H9 (cell line): ENCODE results near the gene SSBP1. TPM values are rescaled to one million over a fixed set of nuclear protein-coding genes. Genes with fewer than 3 reads are reported as not detected.

ENCODE experiments used
- DNase-seq: peaks from one replicate; pipeline ENCODE4 v3.0.0-alpha.2; 2017
- H2AFZ ChIP-seq: one replicate; pipeline ENCODE4 v1.6.1; 2013; ENCODE audit warnings: mild to moderate bottlenecking, low read length, control low read depth, moderate library complexity
- H2AK5ac ChIP-seq: 2 replicates; pipeline ENCODE4 v1.6.1; 2013; ENCODE audit warnings: low read length, control low read depth, mixed read lengths; ENCODE audit not compliant: insufficient read length
- H2BK120ac ChIP-seq: one replicate; pipeline ENCODE4 v1.6.1; 2013; ENCODE audit warnings: low read depth, mild to moderate bottlenecking, low read length, control low read depth, inconsistent platforms; ENCODE audit not compliant: poor library complexity, severe bottlenecking
- H2BK12ac ChIP-seq: 2 replicates; pipeline ENCODE4 v1.6.1; 2013; ENCODE audit warnings: low read length, control low read depth, mixed read lengths, low read depth; ENCODE audit not compliant: insufficient read length
- H2BK15ac ChIP-seq: 2 replicates; pipeline ENCODE4 v1.6.1; 2013; ENCODE audit warnings: low read depth, low read length, control low read depth
- H2BK20ac ChIP-seq: one replicate; pipeline ENCODE4 v1.6.1; 2013; ENCODE audit warnings: low read depth, mild to moderate bottlenecking, low read length, control low read depth, inconsistent platforms; ENCODE audit not compliant: poor library complexity, severe bottlenecking
- H2BK5ac ChIP-seq: 2 replicates; pipeline ENCODE4 v1.6.1; 2013; ENCODE audit warnings: low read length, control low read depth, mixed read lengths; ENCODE audit not compliant: insufficient read length
- H3K14ac ChIP-seq: 2 replicates; pipeline ENCODE4 v1.6.1; 2013; ENCODE audit warnings: low read length, control low read depth; ENCODE audit not compliant: insufficient read depth
- H3K18ac ChIP-seq: 2 replicates; pipeline ENCODE4 v1.6.1; 2013; ENCODE audit warnings: low read depth, mild to moderate bottlenecking, mixed read lengths, low read length, control low read depth; ENCODE audit not compliant: insufficient read length
- H3K23ac ChIP-seq: 2 replicates; pipeline ENCODE4 v1.6.1; 2013; ENCODE audit warnings: low read length, control low read depth, mixed read lengths, low read depth; ENCODE audit not compliant: insufficient read length
- H3K23me2 ChIP-seq: 2 replicates; pipeline ENCODE4 v1.6.1; 2013; ENCODE audit warnings: low read depth, mild to moderate bottlenecking, mixed read lengths, low read length, control low read depth; ENCODE audit not compliant: insufficient read length, poor library complexity, severe bottlenecking
- H3K27ac ChIP-seq: 2 replicates; pipeline ENCODE4 v1.5.1; 2013; ENCODE audit warnings: low read length, control low read depth, mixed read lengths, low read depth; ENCODE audit not compliant: insufficient read length
- H3K27me3 ChIP-seq: 2 replicates; pipeline ENCODE4 v1.6.1; 2013; ENCODE audit warnings: low read length, control low read depth, inconsistent platforms; ENCODE audit not compliant: insufficient read depth
- H3K4ac ChIP-seq: 2 replicates; pipeline ENCODE4 v1.6.1; 2013; ENCODE audit warnings: low read depth, mild to moderate bottlenecking, control low read depth, inconsistent platforms, low read length, moderate library complexity
- H3K4me1 ChIP-seq: 2 replicates; pipeline ENCODE4 v1.6.1; 2013; ENCODE audit warnings: low read length, control low read depth, inconsistent platforms; ENCODE audit not compliant: insufficient read depth
- H3K4me2 ChIP-seq: 2 replicates; pipeline ENCODE4 v1.6.1; 2013; ENCODE audit warnings: low read length, control low read depth, mixed read lengths; ENCODE audit not compliant: insufficient read length, insufficient read depth
- H3K56ac ChIP-seq: 2 replicates; pipeline ENCODE4 v1.6.1; 2013; ENCODE audit warnings: low read depth, mild to moderate bottlenecking, mixed read lengths, low read length, control low read depth; ENCODE audit not compliant: insufficient read length
- H3K79me1 ChIP-seq: 2 replicates; pipeline ENCODE4 v1.6.1; 2013; ENCODE audit warnings: low read depth, mild to moderate bottlenecking, moderate library complexity, low read length, control low read depth, inconsistent platforms; ENCODE audit not compliant: insufficient read depth, poor library complexity, severe bottlenecking
- H3K79me2 ChIP-seq: 2 replicates; pipeline ENCODE4 v1.6.1; 2013; ENCODE audit warnings: low read length, control low read depth, inconsistent platforms; ENCODE audit not compliant: insufficient read depth
- H3K9ac ChIP-seq: 2 replicates; pipeline ENCODE4 v1.6.1; 2013; ENCODE audit warnings: low read length, control low read depth, mixed read lengths; ENCODE audit not compliant: insufficient read length; ENCODE audit errors: extremely low read depth
- H3K9me3 ChIP-seq: one replicate; pipeline ENCODE4 v1.6.1; 2013; ENCODE audit warnings: low read depth, low read length, inconsistent platforms; ENCODE audit not compliant: control insufficient read depth
- H3T11ph ChIP-seq: one replicate; pipeline ENCODE4 v1.6.1; 2013; ENCODE audit warnings: mild to moderate bottlenecking, low read length, control low read depth, inconsistent platforms
- H4K20me1 ChIP-seq: one replicate; pipeline ENCODE4 v1.6.1; 2013; ENCODE audit not compliant: control insufficient read depth, insufficient read length, insufficient read depth
- H4K5ac ChIP-seq: 2 replicates; pipeline ENCODE4 v1.6.1; 2013; ENCODE audit warnings: low read depth, mild to moderate bottlenecking, mixed read lengths, low read length, control low read depth; ENCODE audit not compliant: insufficient read length
- H4K8ac ChIP-seq: replicated peaks from 2 replicates; pipeline ENCODE4 v1.6.1; 2013; ENCODE audit warnings: low read length, control low read depth, mixed read lengths, low read depth; ENCODE audit not compliant: insufficient read length
- H4K91ac ChIP-seq: 2 replicates; pipeline ENCODE4 v1.6.1; 2013; ENCODE audit warnings: low read depth, mild to moderate bottlenecking, moderate library complexity, mixed read lengths, low read length, control low read depth; ENCODE audit not compliant: insufficient read length
- H3K27ac Mint-ChIP-seq, 3 experiments: 2 replicates in 2 of 3; 3 replicates in 1 of 3; pipeline ENCODE4 v1.8.0; 2020 to 2021; ENCODE audit warnings: mixed read lengths in 3 of 3, mild to moderate bottlenecking in 1 of 3, moderate library complexity in 1 of 3
- H3K27me3 Mint-ChIP-seq: 2 replicates; pipeline ENCODE4 v1.8.0; 2021; ENCODE audit warnings: low read depth, mild to moderate bottlenecking, moderate library complexity, mixed read lengths
- H3K36me3 Mint-ChIP-seq, 3 experiments: 2 replicates in 2 of 3; 3 replicates in 1 of 3; pipeline ENCODE4 v1.8.0; 2020 to 2021; ENCODE audit warnings: low read depth in 3 of 3, mixed read lengths in 3 of 3; ENCODE audit not compliant: insufficient read depth in 1 of 3
- H3K4me1 Mint-ChIP-seq, 2 experiments: 2 replicates each; pipeline ENCODE4 v1.8.0; 2020; ENCODE audit warnings: mixed read lengths in 2 of 2
- H3K4me3 Mint-ChIP-seq, 2 experiments: 2 replicates in 1 of 2; 3 replicates in 1 of 2; pipeline ENCODE4 v1.8.0; 2020 to 2021; ENCODE audit warnings: mild to moderate bottlenecking in 2 of 2, mixed read lengths in 2 of 2, moderate library complexity in 1 of 2
- H3K9me3 Mint-ChIP-seq, 2 experiments: 2 replicates in 1 of 2; 3 replicates in 1 of 2; pipeline ENCODE4 v1.8.0; 2020; ENCODE audit warnings: mild to moderate bottlenecking in 2 of 2, mixed read lengths in 2 of 2, moderate library complexity in 1 of 2
- WGBS: extraction: QIAGEN DNeasy Blood & Tissue Kit; methylation state at CpG from one replicate; pipeline ENCODE4 v1.1.7; 2013; ENCODE audit warnings: missing lambda C conversion rate, low lambda C conversion rate, mixed read lengths; ENCODE audit not compliant: insufficient read length; ENCODE audit errors: extremely low coverage; 5-methylcytosine and 5-hydroxymethylcytosine counted together
- total RNA-seq: library from RNA; stranded (reverse); gene quantifications from 2 replicates; pipeline ENCODE4 v1.2.1, GENCODE V29; 2021
- TF ChIP-seq, protein P1 (sequence below): fragments of 200-600 bp; sonication (generic); conservative IDR thresholded peaks from 3 replicates; pipeline ENCODE4 v1.8.0; 2021; ENCODE audit warnings: antibody characterized with exemption, mild to moderate bottlenecking

The SSBP1 gene
- total RNA-seq, 1 experiment from 2014 or later, result 266 TPM

- H3K18ac ChIP-seq, result no peak overlapping the region
- H3K27ac ChIP-seq, result no peak overlapping the region
- H2BK15ac ChIP-seq, result no peak overlapping the region
- H4K20me1 ChIP-seq, result peaks cover 2% of the 10 kb centered on the region
- H3K23me2 ChIP-seq, result no peaks in the 10 kb centered on the region
- no peak overlapping the region for H3T11ph ChIP-seq
- H2AFZ ChIP-seq, result no peak overlapping the region
- H3K4ac ChIP-seq, result no peak overlapping the region
- no peak for DNase-seq
- H2BK5ac ChIP-seq, result no peak overlapping the region
- no peak overlapping the region for H2AK5ac ChIP-seq
- H3K23ac ChIP-seq, result no peak overlapping the region
- no peak overlapping the region for H4K91ac ChIP-seq
- no peak overlapping the region for H3K9ac ChIP-seq
- no peak overlapping the region for H4K5ac ChIP-seq
- Mint-ChIP-seq H3K27ac (no peak overlapping the region), H3K27me3 (peaks cover 2% of the 10 kb centered on the region; the same call in 1 of the 2 replicates), H3K4me3 (no peak overlapping the region), H3K4me1 (peaks cover 16 to 28% of the 10 kb centered on the region in 2 experiments), H3K36me3 (no peaks in the 10 kb centered on the region), H3K9me3 (no peaks in the 10 kb centered on the region)
- H3K79me1 ChIP-seq, result no peaks in the 10 kb centered on the region
- no peak overlapping the region for H2BK12ac ChIP-seq
- TF ChIP-seq, protein P1, sequence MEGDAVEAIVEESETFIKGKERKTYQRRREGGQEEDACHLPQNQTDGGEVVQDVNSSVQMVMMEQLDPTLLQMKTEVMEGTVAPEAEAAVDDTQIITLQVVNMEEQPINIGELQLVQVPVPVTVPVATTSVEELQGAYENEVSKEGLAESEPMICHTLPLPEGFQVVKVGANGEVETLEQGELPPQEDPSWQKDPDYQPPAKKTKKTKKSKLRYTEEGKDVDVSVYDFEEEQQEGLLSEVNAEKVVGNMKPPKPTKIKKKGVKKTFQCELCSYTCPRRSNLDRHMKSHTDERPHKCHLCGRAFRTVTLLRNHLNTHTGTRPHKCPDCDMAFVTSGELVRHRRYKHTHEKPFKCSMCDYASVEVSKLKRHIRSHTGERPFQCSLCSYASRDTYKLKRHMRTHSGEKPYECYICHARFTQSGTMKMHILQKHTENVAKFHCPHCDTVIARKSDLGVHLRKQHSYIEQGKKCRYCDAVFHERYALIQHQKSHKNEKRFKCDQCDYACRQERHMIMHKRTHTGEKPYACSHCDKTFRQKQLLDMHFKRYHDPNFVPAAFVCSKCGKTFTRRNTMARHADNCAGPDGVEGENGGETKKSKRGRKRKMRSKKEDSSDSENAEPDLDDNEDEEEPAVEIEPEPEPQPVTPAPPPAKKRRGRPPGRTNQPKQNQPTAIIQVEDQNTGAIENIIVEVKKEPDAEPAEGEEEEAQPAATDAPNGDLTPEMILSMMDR, result no peak
- no peaks in the 10 kb centered on the region for H3K79me2 ChIP-seq
- H2BK20ac ChIP-seq, result no peak overlapping the region
- no peaks in the 10 kb centered on the region for H3K9me3 ChIP-seq
- no peaks in the 10 kb centered on the region for H3K27me3 ChIP-seq
- no peak overlapping the region for H4K8ac ChIP-seq
- H3K56ac ChIP-seq, result no peak overlapping the region
- WGBS, result no CpG with 5 or more reads among the region's 6 CpGs
- peak overlapping the region; percentile 36 for H3K4me2 ChIP-seq
- H3K14ac ChIP-seq, result no peak overlapping the region
- peaks cover 5% of the 10 kb centered on the region; the same call in 1 of the 2 replicates for H3K4me1 ChIP-seq
- H2BK120ac ChIP-seq, result no peak overlapping the region
Measured at GRCh38 chr7:141715794-141716689, 22.1 kb upstream of the SSBP1 start.
